Activated T-cell treated with anti-CD3 and anti-CD28 coated beads for 4 hours (primary cell): Measurements from ENCODE around the gene ZSCAN16.
A peak's percentile ranks its signal among the peaks of the same experiment; 100 is the strongest.

Experiments used
- DNase-seq: peaks from one replicate; pipeline ENCODE4 v3.0.0-alpha.2; 2020

ZSCAN16 gene

GRCh38 chr6:28134716-28135115 lies 10.3 kb downstream of the ZSCAN16 start:
- no peak for DNase-seq

GRCh38 chr6:28135393-28135792 lies 11.0 kb downstream of the ZSCAN16 start:
- no peak for DNase-seq

- DNase-seq = peak; percentile 60
These were observed 12.4 kb downstream of the ZSCAN16 start for GRCh38 chr6:28136585-28137504.

- DNase-seq = peak; percentile 17
These were observed 13.1 kb downstream of the ZSCAN16 start for GRCh38 chr6:28137505-28137981.

- no peak for DNase-seq
These were observed 15.6 kb downstream of the ZSCAN16 start for GRCh38 chr6:28139860-28140543.

GRCh38 chr6:28140616-28141015 lies 16.2 kb downstream of the ZSCAN16 start:
- DNase-seq = no peak

- DNase-seq = peak; percentile 58
These were observed 17.3 kb downstream of the ZSCAN16 start, which contains the start of gene ZKSCAN8 for GRCh38 chr6:28141500-28142329. TSS of gene ZKSCAN8 (plus strand) at chr6:28141883. CDS start at chr6:28148408, 6,525 bp downstream.

- DNase-seq = no peak
These were observed 18.0 kb downstream of the ZSCAN16 start for GRCh38 chr6:28142446-28142845.

- no peak for DNase-seq
These were observed 20.8 kb downstream of the ZSCAN16 start for GRCh38 chr6:28145231-28145630.

GRCh38 chr6:28152531-28152930 lies 28.1 kb downstream of the ZSCAN16 start:
- DNase-seq = no peak

GRCh38 chr6:28153546-28153945 lies 29.1 kb downstream of the ZSCAN16 start:
- DNase-seq = no peak

- no peak for DNase-seq
These were observed 29.9 kb downstream of the ZSCAN16 start for GRCh38 chr6:28154357-28154756.

- DNase-seq = no peak
These were observed 33.9 kb downstream of the ZSCAN16 start for GRCh38 chr6:28158318-28158717.

- no peak for DNase-seq
These were observed 34.7 kb downstream of the ZSCAN16 start for GRCh38 chr6:28159029-28159607.

GRCh38 chr6:28160233-28160632 lies 35.8 kb downstream of the ZSCAN16 start:
- no peak for DNase-seq

GRCh38 chr6:28161410-28162079 lies 37.1 kb downstream of the ZSCAN16 start:
- DNase-seq = peak; percentile 85

- DNase-seq = no peak
These were observed 41.2 kb downstream of the ZSCAN16 start for GRCh38 chr6:28165563-28165962.

- DNase-seq = no peak
These were observed 42.7 kb downstream of the ZSCAN16 start for GRCh38 chr6:28167068-28167467.

- DNase-seq = no peak
These were observed 43.5 kb downstream of the ZSCAN16 start for GRCh38 chr6:28167926-28168325.

GRCh38 chr6:28171271-28171670 lies 46.9 kb downstream of the ZSCAN16 start:
- DNase-seq = no peak

- DNase-seq = no peak
These were observed 47.6 kb downstream of the ZSCAN16 start for GRCh38 chr6:28172006-28172405.

- DNase-seq = no peak
These were observed 52.0 kb downstream of the ZSCAN16 start for GRCh38 chr6:28176373-28176772.
